ENCODE data around the gene SPDL1.

The SPDL1 gene

GRCh38 chr5:169583424-169584220 lies at the start of gene SPDL1:
Gene SPDL1, plus strand, starts transcription at chr5:169583773. Its CDS starts 4,644 bp downstream, at chr5:169588417.
- DNase-seq: peak; percentile 95

DNA sequence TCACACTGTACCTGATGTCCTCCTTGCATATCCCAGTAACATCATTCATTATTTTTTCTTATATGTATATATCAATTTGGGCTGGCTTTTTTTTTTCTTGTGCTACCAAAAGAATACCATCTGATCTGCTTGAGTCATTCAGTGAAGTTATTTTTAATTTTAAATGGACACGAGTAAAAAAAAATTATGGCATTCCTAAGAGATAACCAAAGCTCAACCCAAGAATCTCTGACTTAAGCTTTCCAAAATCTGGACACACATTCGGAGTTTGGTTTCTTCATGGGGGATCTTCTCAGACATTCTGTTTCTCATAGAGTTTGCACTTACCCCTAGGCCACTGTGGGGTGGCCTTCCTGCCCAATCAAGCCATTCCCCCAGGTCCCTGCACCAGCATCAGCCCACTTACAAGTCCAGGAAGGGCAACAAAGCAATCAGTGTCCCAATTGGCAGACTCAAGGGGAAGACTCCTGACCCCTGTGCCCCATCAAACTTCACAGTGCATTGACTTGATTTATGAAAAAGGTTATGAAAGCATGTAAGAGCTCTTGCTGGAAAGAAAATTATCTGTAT lies 49.2 kb upstream of the SPDL1 start:
- no peak for DNase-seq

DNA sequence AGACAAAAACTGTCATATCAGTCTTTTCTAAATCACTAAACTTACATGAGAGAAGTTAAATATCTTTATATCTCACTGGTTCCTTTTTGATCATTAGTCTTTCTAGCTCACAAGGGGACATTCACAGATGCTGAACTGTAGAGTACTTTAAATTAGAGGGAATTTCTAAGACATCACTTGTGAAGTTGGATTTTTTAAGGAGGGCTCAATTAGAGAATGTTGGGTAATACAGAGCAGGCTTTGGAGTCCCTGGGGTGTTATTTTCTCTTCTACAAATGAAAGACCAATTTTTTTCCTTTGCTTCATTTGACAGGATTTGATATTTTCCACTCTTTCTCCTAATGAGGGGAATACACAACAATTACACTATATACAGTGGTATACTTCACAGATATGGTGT lies 48.6 kb upstream of the SPDL1 start:
- no peak for DNase-seq

GRCh38 chr5:169538944-169539343 lies 44.6 kb upstream of the SPDL1 start:
- no peak for DNase-seq

- no peak for DNase-seq
These were observed 40.8 kb upstream of the SPDL1 start for GRCh38 chr5:169542811-169543210.

DNA sequence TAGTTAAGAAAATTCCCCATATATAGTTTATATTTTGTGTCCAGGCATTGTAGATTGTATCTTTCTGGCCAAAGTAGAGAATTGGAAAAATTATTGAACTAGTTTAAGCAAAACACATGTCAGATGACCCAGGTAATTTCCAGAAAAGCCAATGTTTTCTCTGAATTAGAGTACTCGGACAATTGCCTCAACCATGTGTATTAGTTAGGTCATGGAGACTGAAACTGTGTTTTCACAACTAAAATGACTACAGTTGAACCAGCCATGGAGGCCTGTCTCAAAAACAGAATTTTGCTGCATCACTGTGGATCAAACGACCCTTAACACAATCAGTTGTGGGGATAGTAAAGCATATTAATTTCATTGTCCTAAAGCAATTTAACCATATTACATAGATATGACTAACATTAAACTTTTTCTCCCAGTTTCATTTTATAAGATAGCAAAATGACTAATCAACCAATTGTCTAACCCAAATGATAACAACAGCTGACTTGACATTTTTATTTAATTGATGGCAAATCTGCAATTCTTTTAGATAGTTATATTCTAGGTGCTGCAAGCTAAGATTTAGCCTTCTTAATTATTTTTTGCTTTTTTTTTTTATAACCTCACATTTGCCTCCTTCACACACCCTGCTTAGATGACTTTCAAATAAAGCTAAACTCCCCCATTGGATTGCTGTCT lies 39.2 kb upstream of the SPDL1 start:
- DNase-seq: no peak

- DNase-seq: no peak
These were observed 37.8 kb upstream of the SPDL1 start for GRCh38 chr5:169545762-169546161.

DNA sequence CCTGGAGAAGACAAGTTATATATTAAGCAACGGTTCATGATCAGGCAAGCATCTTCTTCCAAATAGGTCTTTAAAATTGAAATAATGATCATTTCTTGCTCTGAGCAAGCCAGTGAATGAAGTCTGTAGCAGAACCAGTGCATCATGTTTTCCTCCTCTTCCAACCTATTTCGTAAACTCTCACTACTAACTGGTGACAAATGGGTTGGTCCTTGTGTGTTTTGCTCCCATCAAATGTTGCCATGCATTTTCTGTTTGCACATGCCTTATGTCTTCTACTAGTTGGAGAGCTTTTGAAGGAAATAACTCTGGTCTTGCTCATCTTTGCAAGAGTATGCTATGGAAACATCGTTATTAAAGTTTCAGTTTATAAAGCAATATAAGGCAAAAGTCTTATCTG lies 37.2 kb upstream of the SPDL1 start:
- no peak for DNase-seq

DNA sequence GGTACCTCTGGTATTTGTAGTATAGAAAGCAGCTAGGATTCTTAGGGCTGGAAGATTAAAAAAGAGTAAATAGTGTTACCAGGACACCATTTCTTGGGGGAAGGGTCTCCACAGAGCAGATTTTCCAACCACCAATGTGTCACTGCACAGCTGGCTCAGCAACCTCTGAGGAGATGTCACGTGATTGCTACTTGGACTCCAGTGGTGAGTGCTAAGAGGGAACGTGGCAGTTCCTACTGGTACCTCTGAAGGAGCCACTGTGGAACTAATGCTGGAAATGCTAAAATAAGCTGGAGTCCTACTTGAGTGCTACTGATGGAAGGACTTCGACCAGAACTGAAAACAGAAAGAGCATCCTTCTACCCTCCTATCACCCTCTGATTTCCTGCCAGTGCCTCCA lies 36.1 kb upstream of the SPDL1 start:
- DNase-seq: no peak

DNA sequence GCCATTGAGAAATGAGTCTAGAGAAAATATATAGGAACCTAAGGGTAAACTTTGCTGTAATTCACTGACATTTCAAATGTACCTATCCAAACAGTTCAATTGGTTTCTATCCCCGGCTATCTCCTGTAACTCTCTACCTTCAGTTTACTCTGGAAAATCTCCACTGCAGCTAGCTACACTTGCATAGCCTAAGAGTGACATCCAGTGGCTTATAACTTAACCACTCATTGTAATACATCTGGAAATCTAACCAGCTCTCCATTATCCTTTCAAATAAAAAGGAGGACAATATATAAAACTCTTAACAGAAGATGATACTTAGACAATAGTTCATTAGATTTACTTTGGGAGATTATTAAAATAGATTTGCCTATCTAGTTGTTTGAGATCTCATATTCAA lies 35.3 kb upstream of the SPDL1 start:
- no peak for DNase-seq

- DNase-seq: no peak
These were observed 34.0 kb upstream of the SPDL1 start for GRCh38 chr5:169549453-169550100.

GRCh38 chr5:169550227-169550626 lies 33.3 kb upstream of the SPDL1 start:
- DNase-seq: no peak

DNA sequence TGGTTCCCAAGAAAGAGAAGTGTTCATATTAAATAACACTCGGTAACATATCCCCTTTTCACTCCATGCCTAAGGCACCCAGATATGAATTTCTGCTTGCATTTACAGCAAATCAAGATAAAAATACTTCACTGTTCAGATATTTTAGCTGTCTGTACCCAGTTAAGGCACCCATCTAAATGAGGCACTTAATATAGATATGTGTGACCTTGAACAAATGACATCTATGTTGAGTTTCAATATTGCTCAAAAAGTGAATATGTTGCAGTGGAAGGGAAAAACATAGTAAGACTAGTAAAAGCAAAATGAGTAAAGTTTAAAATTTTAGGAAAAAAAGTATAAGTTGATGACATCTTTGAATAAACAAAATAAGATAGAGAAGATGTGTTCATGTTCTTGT lies 32.4 kb upstream of the SPDL1 start:
- DNase-seq: no peak

DNA sequence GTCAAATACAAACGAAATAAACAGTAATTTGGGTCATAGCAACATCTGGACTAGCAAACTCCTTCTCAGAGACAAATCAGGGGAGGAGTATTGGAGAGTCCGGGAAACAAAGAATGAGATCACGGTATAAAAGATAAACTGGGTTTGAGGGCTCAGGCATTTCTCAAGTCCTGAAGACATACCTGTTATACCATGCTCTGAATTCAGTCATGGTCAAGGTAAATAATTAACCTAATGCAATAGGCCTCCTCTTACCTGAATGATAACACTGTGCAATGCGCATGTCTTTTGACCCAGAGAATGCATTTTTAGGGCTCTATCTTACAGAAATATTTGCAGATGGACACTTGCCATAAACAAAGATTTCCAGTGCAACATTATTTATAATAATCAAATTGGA lies 31.9 kb upstream of the SPDL1 start:
- DNase-seq: no peak

DNA sequence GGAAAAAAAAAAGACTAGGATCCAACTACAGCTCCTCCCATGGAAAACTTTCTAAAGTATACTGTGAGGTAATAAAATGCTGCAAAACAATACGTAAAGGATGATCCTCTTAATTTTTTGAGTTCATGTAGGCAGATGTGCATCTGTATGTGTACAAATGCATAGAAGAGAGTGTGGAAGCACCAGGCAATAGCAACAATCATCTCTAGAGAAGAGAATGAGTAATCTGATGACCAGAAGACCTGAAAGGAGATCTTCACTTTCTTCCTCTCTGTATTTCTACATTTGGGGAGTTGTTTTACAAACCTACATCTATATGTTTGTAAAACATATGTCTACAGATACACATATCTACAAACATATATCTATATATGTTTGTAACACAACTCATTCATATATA lies 29.3 kb upstream of the SPDL1 start:
- DNase-seq: no peak

DNA sequence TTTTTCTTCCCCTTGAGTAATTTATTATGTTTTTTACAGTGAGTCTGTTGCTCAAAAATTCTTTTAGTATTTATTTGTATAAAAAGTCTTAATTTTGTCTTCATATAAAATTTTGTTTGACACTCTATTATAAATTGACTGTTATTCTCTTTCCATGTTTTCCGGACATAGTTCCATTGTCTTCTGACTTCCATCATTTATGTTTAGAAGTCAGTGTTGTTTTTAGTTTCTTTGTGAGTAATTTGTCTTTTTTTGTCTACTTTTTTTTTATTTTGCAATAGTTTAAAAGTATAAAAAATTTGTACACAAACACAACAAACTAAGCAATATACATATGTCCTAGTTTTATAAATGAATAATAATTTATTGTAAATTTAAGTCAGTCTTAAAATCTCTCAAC lies 25.7 kb upstream of the SPDL1 start:
- DNase-seq: no peak

DNA sequence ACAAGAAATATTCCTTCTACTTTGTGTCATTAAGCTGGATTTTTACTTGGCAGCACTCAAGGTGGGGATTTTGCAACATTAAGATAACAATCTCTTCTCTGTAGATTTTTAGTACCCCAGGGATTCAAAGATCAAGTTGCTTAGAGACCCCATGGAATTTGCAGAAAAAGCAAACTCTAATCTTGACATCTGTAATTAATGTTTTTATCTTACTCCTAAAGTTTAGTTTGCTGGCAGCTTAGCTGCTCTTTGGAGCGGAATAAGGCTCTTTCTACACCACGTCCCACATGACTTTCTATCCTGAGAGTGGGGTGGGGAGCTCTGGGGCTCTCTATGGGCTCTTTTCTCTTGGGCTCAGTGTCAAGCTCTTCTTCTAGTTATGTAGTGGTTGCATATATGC lies 21.7 kb upstream of the SPDL1 start:
- DNase-seq: no peak

DNA sequence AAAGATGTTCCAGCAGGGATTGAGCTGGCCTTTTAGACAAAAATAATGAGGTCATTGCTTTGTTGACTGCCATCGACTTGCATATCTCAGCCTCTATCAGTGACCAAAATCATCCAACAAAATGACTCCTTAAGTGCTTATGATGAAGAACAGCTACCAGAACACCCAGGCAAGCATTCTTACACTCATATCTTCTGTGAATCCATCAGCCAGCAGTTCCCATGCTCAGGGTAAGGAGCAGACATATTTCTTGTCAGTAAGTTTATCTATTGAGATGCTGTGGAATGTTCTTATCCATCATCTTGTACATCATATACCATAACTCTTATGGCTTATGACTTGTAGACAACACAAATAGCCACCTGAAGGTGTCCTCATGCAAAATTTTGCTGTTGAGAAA lies 20.2 kb upstream of the SPDL1 start:
- no peak for DNase-seq

DNA sequence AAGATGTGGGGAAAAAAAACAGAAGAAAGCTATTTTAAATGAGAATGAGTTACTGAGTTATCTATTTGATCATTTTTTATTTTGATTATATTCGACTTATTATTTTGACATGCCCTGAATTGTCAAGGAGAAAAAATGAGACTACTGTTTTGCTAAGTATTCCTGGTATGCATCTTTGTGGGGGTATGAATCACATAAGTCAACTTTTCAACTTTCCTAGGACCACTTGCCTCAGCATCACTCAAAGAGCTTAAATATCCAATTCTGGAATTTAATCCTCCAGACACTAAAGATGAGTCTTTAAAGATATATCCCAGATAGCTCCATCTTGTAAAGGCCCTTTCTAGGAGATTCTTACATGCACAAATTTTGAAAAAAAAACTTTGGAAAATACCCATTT lies 17.4 kb upstream of the SPDL1 start:
- no peak for DNase-seq

DNA sequence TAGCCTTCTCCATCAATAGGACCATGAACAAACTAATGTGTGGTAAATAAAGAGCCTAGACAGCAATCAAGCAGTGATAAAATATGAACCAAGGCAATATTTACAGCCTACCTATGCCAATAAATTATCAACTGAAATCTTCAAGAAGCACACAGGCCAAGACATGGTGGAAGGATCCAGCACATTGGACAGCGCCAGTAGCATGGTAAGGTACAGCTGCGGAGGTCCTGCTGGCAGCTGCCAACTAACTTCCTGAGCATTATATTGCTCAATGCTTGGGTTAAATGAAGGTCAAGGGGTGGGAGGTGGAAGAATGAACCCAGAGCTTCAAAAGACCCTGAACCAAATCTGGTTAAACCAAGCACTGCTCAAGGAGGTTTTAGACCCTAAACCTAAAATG lies 16.5 kb upstream of the SPDL1 start:
- DNase-seq: no peak

DNA sequence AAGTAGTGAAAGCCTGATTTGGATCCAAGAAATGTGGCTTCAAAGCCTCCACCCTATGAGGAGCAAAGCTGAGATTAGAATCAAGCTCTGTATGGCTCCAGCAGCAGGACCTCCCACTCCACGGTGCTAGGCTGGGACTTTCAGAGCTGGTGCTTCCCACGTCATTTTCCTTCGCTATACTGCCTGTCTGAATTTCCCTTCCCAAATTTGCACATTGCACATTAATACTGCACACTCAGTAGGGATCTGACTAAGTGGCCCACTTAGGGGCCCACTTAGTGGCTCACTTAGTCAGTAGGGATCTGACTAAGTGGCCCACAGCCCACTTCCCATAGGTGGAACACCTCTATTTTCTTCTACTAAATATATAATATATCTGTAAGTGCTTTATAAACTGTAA lies 14.1 kb upstream of the SPDL1 start:
- DNase-seq: no peak

GRCh38 chr5:169571355-169571754 lies 12.2 kb upstream of the SPDL1 start:
- DNase-seq: no peak

DNA sequence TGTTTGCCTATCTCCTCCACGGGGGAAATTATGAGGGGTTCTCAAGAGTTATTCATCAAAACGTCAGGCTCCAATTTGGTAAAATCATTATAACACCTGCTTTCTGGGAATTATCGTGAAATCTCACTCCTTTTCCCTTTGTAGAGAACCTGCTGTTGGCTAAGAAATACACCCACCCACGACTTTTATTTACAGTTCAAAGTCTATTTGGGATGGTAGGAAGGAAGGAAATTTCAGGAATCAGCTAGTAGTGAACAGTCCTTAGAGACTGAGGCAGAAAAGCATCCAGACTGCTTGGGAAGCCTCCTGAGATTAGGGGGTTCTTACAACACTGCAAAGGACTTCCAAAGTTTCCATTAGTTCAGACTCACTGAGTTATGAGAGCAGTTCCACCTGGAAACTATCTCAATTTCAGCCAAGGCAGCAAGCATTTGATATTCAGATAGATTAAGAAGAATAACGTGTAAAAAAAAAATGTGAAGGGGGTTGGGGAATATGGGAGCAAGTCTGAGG lies 9.4 kb upstream of the SPDL1 start:
- no peak for DNase-seq

- no peak for DNase-seq
These were observed 7.4 kb upstream of the SPDL1 start for GRCh38 chr5:169576181-169576598.

Data from CD4-positive, alpha-beta T cell treated with Interleukin-15 for 1 hour (primary cell).